HL-60 (cell line): ENCODE data around the gene RRH.

ENCODE experiments used
- DNase-seq, 2 experiments: peaks; one replicate each; pipeline ENCODE4 v3.0.0-alpha.2; 2010 to 2020; ENCODE audit warnings: low read depth in 1 of 2, low spot score in 1 of 2
- H3K27ac ChIP-seq: fragments of 250-450 bp; sonication (Bioruptor Pico); replicated peaks from 2 replicates; pipeline ENCODE4 v1.5.1; 2020; ENCODE audit warnings: mild to moderate bottlenecking, moderate library complexity
- H3K27me3 ChIP-seq: fragments of 250-450 bp; sonication (Bioruptor Pico); 2 replicates; pipeline ENCODE4 v1.5.1; 2021; ENCODE audit warnings: mild to moderate bottlenecking, moderate library complexity; ENCODE audit not compliant: insufficient read depth, poor library complexity, severe bottlenecking
- H3K4me3 ChIP-seq: replicated peaks from 2 replicates; pipeline ENCODE4 v1.5.1; 2011; ENCODE audit warnings: mild to moderate bottlenecking, control low read depth, low read length; ENCODE audit not compliant: insufficient read depth
- GABPA ChIP-seq: IDR thresholded peaks from 2 replicates; pipeline ENCODE4 v1.6.1; 2012; ENCODE audit warnings: low read depth
- POLR2AphosphoS5 ChIP-seq: IDR thresholded peaks from 2 replicates; pipeline ENCODE4 v1.6.1; 2012; ENCODE audit warnings: low read depth
- SPI1 ChIP-seq: IDR thresholded peaks from 2 replicates; pipeline ENCODE4 v1.6.1; 2012; ENCODE audit warnings: low read depth, mild to moderate bottlenecking, borderline replicate concordance
- TF ChIP-seq, protein P1 (sequence below): IDR thresholded peaks from one replicate; pipeline ENCODE4 v1.5.1; 2011; ENCODE audit warnings: low read length, control low read depth, inconsistent platforms; ENCODE audit not compliant: insufficient read depth
- TF ChIP-seq, protein P2 (sequence below): IDR thresholded peaks from 2 replicates; pipeline ENCODE4 v1.6.1; 2012; ENCODE audit warnings: low read depth; ENCODE audit not compliant: insufficient replicate concordance

RRH gene

DNA sequence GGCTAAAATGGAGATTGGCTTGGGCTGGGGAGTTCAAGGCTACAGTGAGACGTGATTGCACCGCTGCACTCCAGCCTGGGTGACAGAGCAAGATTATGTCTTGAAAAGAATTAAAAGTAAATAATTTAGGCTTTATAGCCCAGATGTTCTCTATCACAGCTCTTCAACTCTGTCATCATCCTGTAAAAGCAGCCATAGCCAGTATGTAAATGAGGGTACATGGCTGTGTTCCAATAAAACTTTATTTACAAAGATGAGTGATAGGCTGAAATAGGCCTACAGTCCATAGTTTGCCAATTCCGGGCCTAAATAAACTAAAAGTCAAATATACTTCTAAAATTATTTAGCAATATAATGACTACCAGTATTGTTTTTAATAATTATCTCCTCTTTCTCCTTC is 9.2 kb downstream of the RRH start:
- H3K4me3 ChIP-seq = no peak overlapping the region
- DNase-seq = no peak
- TF ChIP-seq SPI1 (no peak), GABPA (no peak), POLR2AphosphoS5 (no peak)
- TF ChIP-seq, protein P1, sequence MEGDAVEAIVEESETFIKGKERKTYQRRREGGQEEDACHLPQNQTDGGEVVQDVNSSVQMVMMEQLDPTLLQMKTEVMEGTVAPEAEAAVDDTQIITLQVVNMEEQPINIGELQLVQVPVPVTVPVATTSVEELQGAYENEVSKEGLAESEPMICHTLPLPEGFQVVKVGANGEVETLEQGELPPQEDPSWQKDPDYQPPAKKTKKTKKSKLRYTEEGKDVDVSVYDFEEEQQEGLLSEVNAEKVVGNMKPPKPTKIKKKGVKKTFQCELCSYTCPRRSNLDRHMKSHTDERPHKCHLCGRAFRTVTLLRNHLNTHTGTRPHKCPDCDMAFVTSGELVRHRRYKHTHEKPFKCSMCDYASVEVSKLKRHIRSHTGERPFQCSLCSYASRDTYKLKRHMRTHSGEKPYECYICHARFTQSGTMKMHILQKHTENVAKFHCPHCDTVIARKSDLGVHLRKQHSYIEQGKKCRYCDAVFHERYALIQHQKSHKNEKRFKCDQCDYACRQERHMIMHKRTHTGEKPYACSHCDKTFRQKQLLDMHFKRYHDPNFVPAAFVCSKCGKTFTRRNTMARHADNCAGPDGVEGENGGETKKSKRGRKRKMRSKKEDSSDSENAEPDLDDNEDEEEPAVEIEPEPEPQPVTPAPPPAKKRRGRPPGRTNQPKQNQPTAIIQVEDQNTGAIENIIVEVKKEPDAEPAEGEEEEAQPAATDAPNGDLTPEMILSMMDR = no peak
- TF ChIP-seq, protein P2, sequence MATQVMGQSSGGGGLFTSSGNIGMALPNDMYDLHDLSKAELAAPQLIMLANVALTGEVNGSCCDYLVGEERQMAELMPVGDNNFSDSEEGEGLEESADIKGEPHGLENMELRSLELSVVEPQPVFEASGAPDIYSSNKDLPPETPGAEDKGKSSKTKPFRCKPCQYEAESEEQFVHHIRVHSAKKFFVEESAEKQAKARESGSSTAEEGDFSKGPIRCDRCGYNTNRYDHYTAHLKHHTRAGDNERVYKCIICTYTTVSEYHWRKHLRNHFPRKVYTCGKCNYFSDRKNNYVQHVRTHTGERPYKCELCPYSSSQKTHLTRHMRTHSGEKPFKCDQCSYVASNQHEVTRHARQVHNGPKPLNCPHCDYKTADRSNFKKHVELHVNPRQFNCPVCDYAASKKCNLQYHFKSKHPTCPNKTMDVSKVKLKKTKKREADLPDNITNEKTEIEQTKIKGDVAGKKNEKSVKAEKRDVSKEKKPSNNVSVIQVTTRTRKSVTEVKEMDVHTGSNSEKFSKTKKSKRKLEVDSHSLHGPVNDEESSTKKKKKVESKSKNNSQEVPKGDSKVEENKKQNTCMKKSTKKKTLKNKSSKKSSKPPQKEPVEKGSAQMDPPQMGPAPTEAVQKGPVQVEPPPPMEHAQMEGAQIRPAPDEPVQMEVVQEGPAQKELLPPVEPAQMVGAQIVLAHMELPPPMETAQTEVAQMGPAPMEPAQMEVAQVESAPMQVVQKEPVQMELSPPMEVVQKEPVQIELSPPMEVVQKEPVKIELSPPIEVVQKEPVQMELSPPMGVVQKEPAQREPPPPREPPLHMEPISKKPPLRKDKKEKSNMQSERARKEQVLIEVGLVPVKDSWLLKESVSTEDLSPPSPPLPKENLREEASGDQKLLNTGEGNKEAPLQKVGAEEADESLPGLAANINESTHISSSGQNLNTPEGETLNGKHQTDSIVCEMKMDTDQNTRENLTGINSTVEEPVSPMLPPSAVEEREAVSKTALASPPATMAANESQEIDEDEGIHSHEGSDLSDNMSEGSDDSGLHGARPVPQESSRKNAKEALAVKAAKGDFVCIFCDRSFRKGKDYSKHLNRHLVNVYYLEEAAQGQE = no peak
- no peaks in the 10 kb centered on the region for H3K27me3 ChIP-seq
- no peak overlapping the region for H3K27ac ChIP-seq

DNA sequence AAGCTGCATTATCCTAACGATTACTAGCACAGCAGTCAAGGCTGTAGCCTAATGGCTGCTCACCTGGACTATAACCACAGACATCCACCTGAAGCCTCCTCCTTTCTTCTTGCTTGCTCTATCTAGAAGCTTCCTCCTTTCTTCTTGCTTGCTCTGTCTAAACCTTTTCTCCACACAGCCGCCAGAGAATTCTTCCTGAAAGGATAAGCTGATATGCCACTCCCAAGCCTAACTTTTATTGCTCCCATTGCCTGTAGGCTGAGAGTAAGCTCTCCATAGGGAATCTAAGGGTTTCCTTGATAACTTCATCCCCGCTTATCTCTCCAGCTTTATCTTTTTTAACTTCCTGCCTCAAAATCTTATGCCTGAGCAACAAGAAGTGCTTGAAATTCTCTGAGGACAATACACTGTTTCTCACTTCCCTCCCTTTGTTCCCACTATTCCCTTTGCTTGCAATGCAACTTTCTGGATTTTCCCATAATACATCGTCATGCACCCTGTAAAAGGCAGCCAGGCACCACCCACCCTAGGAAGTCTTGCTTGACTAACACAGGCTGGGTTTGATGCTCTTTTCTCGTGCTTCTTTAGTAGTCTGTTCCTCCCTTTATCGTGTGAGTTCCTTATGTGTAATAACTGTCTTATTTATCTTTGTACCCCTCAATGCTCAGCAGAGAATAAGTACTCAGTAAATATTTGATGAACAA is 18.8 kb downstream of the RRH start:
- TF ChIP-seq GABPA (no peak), SPI1 (no peak), POLR2AphosphoS5 (no peak)
- TF ChIP-seq, protein P2 = no peak
- TF ChIP-seq, protein P1 = no peak
- DNase-seq = no peak
- no peak overlapping the region for H3K4me3 ChIP-seq
- no peak overlapping the region for H3K27ac ChIP-seq
- H3K27me3 ChIP-seq = peaks cover 3% of the 10 kb centered on the region

DNA sequence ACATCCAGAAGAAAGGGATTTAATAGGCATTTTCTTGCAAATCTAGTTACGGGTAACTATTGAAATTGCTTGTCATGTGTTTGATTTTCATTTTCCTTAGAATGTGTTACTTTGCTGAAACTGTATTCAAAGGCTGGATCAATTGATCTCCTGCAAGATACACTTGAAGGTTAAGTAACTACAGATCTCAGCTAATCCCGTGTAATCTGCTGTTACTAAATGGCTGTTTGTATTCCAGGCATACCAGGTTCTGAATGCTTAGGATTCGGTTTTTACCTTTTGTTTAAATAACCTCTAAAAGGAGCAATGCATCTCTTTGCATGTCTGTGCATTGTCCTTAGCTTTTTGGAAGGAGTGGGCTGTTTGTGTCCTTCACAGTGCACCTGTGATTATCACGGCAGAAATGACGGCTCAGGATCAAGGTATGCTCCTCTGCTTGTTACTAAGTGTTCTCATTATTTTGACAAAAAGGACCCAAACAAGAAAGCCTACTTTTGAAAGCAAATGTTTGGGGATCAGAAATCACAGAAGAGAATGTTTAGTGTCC is 20.2 kb downstream of the RRH start, which contains the start of gene LRIT3:
LRIT3 (plus strand) TSS at position 212 of the 547 bp plus-strand sequence; CDS start at position 307, 95 bp downstream.
- no peak for DNase-seq
- no peak for TF ChIP-seq SPI1
- TF ChIP-seq, protein P1 = no peak
- TF ChIP-seq POLR2AphosphoS5 = no peak
- no peak for TF ChIP-seq GABPA
- TF ChIP-seq, protein P2 = no peak
- Histone ChIP-seq H3K4me3 (no peak within 1 kb of the TSS), H3K27ac (no peak within 1 kb of the TSS), H3K27me3 (peaks cover 3% of the 10 kb centered on the region)
